Measurements from ENCODE around the gene EFCAB8. TPM values are rescaled to one million over a fixed set of nuclear protein-coding genes. Genes with fewer than 3 reads are reported as not detected.

Gene EFCAB8
- total RNA-seq, 4 donors from 2014 or later: not detected

DNA sequence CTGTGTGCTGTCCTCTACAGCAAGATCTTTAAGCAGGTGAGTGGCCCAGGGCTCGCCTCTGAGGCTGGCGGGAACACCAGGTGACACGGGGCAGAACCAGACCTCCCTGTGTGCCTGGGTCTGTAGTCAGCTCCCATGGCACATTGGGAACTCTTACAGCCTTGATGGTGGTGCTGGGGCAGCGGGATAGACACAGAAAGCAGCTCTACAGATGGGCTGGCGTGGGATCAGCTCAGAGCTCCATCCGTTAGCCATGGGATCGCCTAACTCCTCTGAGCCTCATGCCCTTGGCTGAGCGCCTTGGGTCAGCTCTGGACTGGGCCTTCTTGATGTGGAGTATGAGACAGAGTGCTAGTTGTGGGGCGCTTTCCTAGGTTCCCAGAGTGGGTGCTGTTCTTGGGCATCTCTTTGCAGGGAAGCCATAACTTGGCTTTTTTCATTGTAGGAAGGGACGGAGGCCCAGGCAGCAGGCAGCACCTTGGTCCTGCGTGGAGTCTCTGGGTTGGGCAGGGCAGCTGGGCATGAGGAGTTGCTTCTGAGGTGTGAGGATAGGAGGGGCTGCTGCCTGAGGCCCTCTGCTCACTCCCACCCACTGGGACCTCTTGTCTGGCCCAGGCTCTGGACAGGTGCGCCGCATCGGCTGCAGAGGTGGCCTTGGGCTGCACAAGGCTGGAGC is 51.3 kb downstream of the EFCAB8 start:
- Histone ChIP-seq H3K4me3 (no peak overlapping the region), H3K36me3 (no peaks in the 10 kb centered on the region), H3K27me3 (no peaks in the 10 kb centered on the region), H3K27ac (no peak overlapping the region), H3K9me3 (no peaks in the 10 kb centered on the region), H3K4me1 (no peaks in the 10 kb centered on the region)
- in situ Hi-C loops (cut with MboI; ENCODE audit: low sequenced_read_pairs in 4 of 4) (loop anchor here in 3 of 4 donors (10.0 to 25.0 kb wide), 3 partner anchors 102 to 385 kb away; partner anchors contain the start of genes BPIFB1 (in 1 of the 3), BPIFB2 (in 1 of the 3) and SUN5 (in 1 of the 3)), intact Hi-C loops (cut with DNase I; ENCODE audit: low total_unique reads) (no loop called here)
- DNase-seq (no peak), ATAC-seq (no peak)
- TF ChIP-seq, protein P1, sequence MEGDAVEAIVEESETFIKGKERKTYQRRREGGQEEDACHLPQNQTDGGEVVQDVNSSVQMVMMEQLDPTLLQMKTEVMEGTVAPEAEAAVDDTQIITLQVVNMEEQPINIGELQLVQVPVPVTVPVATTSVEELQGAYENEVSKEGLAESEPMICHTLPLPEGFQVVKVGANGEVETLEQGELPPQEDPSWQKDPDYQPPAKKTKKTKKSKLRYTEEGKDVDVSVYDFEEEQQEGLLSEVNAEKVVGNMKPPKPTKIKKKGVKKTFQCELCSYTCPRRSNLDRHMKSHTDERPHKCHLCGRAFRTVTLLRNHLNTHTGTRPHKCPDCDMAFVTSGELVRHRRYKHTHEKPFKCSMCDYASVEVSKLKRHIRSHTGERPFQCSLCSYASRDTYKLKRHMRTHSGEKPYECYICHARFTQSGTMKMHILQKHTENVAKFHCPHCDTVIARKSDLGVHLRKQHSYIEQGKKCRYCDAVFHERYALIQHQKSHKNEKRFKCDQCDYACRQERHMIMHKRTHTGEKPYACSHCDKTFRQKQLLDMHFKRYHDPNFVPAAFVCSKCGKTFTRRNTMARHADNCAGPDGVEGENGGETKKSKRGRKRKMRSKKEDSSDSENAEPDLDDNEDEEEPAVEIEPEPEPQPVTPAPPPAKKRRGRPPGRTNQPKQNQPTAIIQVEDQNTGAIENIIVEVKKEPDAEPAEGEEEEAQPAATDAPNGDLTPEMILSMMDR (IDR thresholded peaks at IDR 0.05 in 4 of 5, conservative IDR thresholded peaks at IDR 0.05 in 1 of 5): no peak
- no peak for TF ChIP-seq POLR2A (IDR thresholded peaks at IDR 0.05)

GRCh38 chr20:32911355-32911754 is 52.6 kb downstream of the EFCAB8 start:
- Histone ChIP-seq H3K27ac (no peak overlapping the region), H3K27me3 (no peaks in the 10 kb centered on the region), H3K4me1 (no peaks in the 10 kb centered on the region), H3K9me3 (peaks cover 0 to 7% (median 0%) of the 10 kb centered on the region in 3 donors), H3K4me3 (no peak overlapping the region), H3K36me3 (no peaks in the 10 kb centered on the region)
- TF ChIP-seq, protein P1 (IDR thresholded peaks at IDR 0.05 in 4 of 5, conservative IDR thresholded peaks at IDR 0.05 in 1 of 5): no peak
- no peak for TF ChIP-seq POLR2A (IDR thresholded peaks at IDR 0.05)
- intact Hi-C loops (cut with DNase I; ENCODE audit: low total_unique reads) (no loop called here), in situ Hi-C loops (cut with MboI; ENCODE audit: low sequenced_read_pairs in 4 of 4) (loop anchor here in 2 of 4 donors (10.0 to 25.0 kb wide), 3 partner anchors 101 to 383 kb away; partner anchors contain the start of genes BPIFB1 (in 1 of the 2), BPIFB2 (in 1 of the 2) and SUN5 (in 1 of the 2))
- DNase-seq: no peak
- no peak for ATAC-seq

- no peak for ATAC-seq
- TF ChIP-seq, protein P1 (IDR thresholded peaks at IDR 0.05 in 4 of 5, conservative IDR thresholded peaks at IDR 0.05 in 1 of 5): no peak
- TF ChIP-seq POLR2A (IDR thresholded peaks at IDR 0.05): no peak
Measured at GRCh38 chr20:32912688-32913087, 54.0 kb downstream of the EFCAB8 start.

GRCh38 chr20:32914031-32914430 is 55.3 kb downstream of the EFCAB8 start:
- Histone ChIP-seq H3K27ac (no peak overlapping the region), H3K9me3 (peaks cover 0 to 7% (median 0%) of the 10 kb centered on the region in 3 donors), H3K36me3 (no peaks in the 10 kb centered on the region), H3K27me3 (no peaks in the 10 kb centered on the region), H3K4me3 (no peak overlapping the region), H3K4me1 (no peaks in the 10 kb centered on the region)
- DNase-seq: no peak
- in situ Hi-C loops (cut with MboI; ENCODE audit: low sequenced_read_pairs in 4 of 4) (loop anchor here in 2 of 4 donors (10.0 to 25.0 kb wide), 3 partner anchors 98 to 381 kb away; partner anchors contain the start of genes BPIFB1 (in 1 of the 2), BPIFB2 (in 1 of the 2) and SUN5 (in 1 of the 2)), intact Hi-C loops (cut with DNase I; ENCODE audit: low total_unique reads) (no loop called here)
- ATAC-seq: no peak
- TF ChIP-seq POLR2A (IDR thresholded peaks at IDR 0.05): no peak
- TF ChIP-seq, protein P1 (IDR thresholded peaks at IDR 0.05 in 4 of 5, conservative IDR thresholded peaks at IDR 0.05 in 1 of 5): no peak

More at GRCh38 chr20:32912688-32913087, 54.0 kb downstream of the EFCAB8 start:
- no peak for DNase-seq
- H3K27ac ChIP-seq: no peak overlapping the region
- H3K4me1 ChIP-seq: no peaks in the 10 kb centered on the region
- H3K36me3 ChIP-seq: no peaks in the 10 kb centered on the region
- H3K4me3 ChIP-seq: no peak overlapping the region
- intact Hi-C loops (cut with DNase I; ENCODE audit: low total_unique reads) (no loop called here), in situ Hi-C loops (cut with MboI; ENCODE audit: low sequenced_read_pairs in 4 of 4) (loop anchor here in 2 of 4 donors (10.0 to 25.0 kb wide), 3 partner anchors 100 to 382 kb away; partner anchors contain the start of genes BPIFB1 (in 1 of the 2), BPIFB2 (in 1 of the 2) and SUN5 (in 1 of the 2))
- no peaks in the 10 kb centered on the region for H3K27me3 ChIP-seq
- H3K9me3 ChIP-seq: peaks cover 0 to 7% (median 0%) of the 10 kb centered on the region in 3 donors

Measured in gastrocnemius medialis (tissue), 4 donors.